Activated naive CD8-positive, alpha-beta T cell (primary cell): ENCODE data around the gene TMCO4.

ENCODE experiments used
- H3K27ac Mint-ChIP-seq: one replicate; pipeline ENCODE4 v1.8.0; 2021; ENCODE audit warnings: mixed read lengths
- H3K27me3 Mint-ChIP-seq: one replicate; pipeline ENCODE4 v1.8.0; 2021; ENCODE audit warnings: mixed read lengths
- H3K36me3 Mint-ChIP-seq: one replicate; pipeline ENCODE4 v1.8.0; 2021; ENCODE audit warnings: mixed read lengths
- H3K4me1 Mint-ChIP-seq: one replicate; pipeline ENCODE4 v1.8.0; 2021; ENCODE audit warnings: low read depth, mixed read lengths
- H3K4me3 Mint-ChIP-seq: one replicate; pipeline ENCODE4 v1.8.0; 2021; ENCODE audit warnings: mild to moderate bottlenecking, mixed read lengths
- H3K9me3 Mint-ChIP-seq: one replicate; pipeline ENCODE4 v1.8.0; 2021; ENCODE audit warnings: low read depth, mixed read lengths

The TMCO4 gene

DNA sequence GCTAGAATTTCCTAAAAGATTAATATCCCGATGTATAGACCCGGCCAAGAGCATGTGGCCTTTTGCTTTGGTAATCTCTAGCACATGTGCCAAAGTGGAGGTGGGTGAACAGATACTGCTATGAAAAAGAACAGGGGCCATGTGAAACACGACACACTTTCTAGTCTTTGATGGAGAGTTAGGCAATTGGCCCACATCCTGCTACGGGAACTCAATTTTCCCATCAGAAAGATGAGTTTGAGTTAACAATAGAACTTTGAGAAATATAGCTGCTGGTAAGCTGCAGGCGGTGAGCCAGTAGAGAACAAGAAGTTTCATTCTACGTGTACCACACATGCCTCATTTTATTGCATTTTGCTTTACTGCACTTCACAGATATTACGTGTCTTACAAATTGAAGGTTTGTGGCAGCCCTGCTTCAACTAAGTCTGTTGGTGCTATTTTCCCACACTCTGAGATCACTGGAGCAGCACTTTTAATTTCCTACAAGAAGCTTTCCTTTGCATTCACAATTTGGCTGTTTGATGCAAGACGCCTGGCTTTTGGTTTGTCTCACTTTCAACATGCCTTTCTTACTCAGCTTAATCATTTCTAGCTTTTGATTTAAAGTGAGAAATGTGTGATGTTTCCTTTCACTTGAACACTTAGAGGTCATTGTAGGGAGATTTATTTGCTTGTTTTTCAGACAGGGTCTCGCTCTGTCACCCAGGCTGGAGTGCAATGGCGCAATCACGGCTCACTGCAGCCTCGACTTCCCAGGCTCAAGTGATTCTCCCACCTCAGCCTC is 88.7 kb downstream of the TMCO4 start:
- peaks cover 11% of the 10 kb centered on the region for H3K4me1 Mint-ChIP-seq
- no peak overlapping the region for H3K4me3 Mint-ChIP-seq
- peak overlapping the region; percentile 59 for H3K27ac Mint-ChIP-seq
- peaks cover 13% of the 10 kb centered on the region for H3K36me3 Mint-ChIP-seq
- no peaks in the 10 kb centered on the region for H3K9me3 Mint-ChIP-seq
- H3K27me3 Mint-ChIP-seq: no peaks in the 10 kb centered on the region

DNA sequence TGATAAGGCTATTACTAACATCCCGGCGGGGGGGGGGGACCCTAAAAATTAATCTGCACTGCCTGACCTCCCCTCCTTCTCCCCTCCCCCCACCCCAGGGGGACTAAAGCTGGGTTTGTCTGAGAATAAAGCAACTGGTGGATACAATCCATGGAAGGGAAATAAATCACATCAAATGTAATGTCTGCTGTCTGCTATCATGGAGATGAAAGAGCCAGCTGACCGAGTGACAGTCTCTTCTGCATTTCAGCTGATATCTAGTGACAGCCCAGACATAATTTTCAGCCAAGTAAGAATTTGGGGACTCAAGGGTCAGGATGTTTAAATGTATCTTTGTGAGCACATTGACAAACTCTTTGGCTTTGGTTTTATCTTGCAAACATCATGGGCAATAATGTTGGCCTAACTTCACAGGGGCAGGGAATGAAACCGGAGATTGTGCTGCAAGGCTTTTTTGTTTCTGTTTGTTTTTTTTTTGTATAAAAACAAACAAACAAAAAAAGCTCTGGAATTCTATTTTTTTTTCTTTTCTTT is 90.4 kb downstream of the TMCO4 start:
- Mint-ChIP-seq H3K9me3 (no peaks in the 10 kb centered on the region), H3K27me3 (no peaks in the 10 kb centered on the region), H3K27ac (no peak overlapping the region), H3K36me3 (peaks cover 9% of the 10 kb centered on the region), H3K4me1 (peaks cover 8% of the 10 kb centered on the region), H3K4me3 (no peak overlapping the region)

DNA sequence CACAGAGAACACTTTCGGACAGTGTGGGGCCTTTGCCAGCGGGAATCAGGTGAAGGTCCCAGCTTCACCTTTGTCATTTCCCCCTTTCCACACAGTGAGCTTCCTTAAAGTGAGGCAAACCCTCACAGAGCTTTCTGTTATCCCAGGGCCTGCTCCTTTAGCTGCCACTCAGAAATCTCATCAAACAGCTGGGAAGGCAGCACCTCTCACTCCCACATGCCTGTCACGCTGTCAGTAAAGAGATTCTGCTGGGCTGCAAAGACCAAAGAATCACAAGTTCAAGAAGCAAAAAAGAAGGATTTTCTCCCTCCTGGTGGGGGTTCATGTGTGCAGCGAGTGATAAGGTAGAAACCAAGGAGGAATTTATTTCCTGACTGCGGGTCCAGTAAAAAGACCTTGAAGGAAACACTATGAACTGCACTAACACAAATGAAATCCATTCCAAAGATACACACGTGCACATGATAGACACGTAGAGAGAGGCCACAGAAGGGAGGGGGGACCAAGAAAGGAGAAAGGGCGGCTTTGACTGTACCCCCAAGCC is 91.1 kb downstream of the TMCO4 start:
- H3K9me3 Mint-ChIP-seq: no peaks in the 10 kb centered on the region
- no peak overlapping the region for H3K4me3 Mint-ChIP-seq
- H3K4me1 Mint-ChIP-seq: peaks cover 13% of the 10 kb centered on the region
- no peaks in the 10 kb centered on the region for H3K27me3 Mint-ChIP-seq
- peaks cover 9% of the 10 kb centered on the region for H3K36me3 Mint-ChIP-seq
- H3K27ac Mint-ChIP-seq: no peak overlapping the region

DNA sequence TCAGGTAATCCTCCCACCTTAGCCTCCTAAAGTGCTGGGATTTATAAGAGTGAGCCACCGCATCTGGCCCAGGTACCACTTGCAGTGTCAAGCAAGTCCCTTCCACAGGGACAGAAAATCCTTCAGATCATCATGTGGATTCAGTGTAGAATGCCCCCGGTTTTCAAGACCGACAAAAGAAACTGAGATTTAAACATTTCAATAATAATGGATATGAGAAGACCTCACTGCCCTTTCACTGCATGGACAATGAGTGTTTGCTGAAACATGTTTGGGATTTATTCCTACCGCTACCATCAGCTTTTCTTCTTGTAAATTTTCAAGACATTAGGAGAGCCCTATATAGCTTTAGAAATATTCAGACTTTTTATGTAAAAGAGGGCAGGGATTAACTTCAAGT is 93.6 kb downstream of the TMCO4 start:
- no peaks in the 10 kb centered on the region for H3K27me3 Mint-ChIP-seq
- no peaks in the 10 kb centered on the region for H3K9me3 Mint-ChIP-seq
- peaks cover 13% of the 10 kb centered on the region for H3K4me1 Mint-ChIP-seq
- no peak overlapping the region for H3K27ac Mint-ChIP-seq
- peaks cover 7% of the 10 kb centered on the region for H3K36me3 Mint-ChIP-seq
- H3K4me3 Mint-ChIP-seq: no peak overlapping the region

GRCh38 chr1:19705464-19705863 is 94.3 kb downstream of the TMCO4 start:
- Mint-ChIP-seq H3K27me3 (no peaks in the 10 kb centered on the region), H3K9me3 (no peaks in the 10 kb centered on the region)

GRCh38 chr1:19704247-19705113 is 95.2 kb downstream of the TMCO4 start:
- Mint-ChIP-seq H3K4me3 (no peak overlapping the region), H3K4me1 (peaks cover 8% of the 10 kb centered on the region), H3K27me3 (no peaks in the 10 kb centered on the region), H3K9me3 (no peaks in the 10 kb centered on the region), H3K27ac (no peak overlapping the region), H3K36me3 (peaks cover 5% of the 10 kb centered on the region)

More at GRCh38 chr1:19705464-19705863, 94.3 kb downstream of the TMCO4 start:
- H3K4me3 Mint-ChIP-seq: no peak overlapping the region
- no peak overlapping the region for H3K27ac Mint-ChIP-seq
- peaks cover 5% of the 10 kb centered on the region for H3K36me3 Mint-ChIP-seq
- peaks cover 8% of the 10 kb centered on the region for H3K4me1 Mint-ChIP-seq

DNA sequence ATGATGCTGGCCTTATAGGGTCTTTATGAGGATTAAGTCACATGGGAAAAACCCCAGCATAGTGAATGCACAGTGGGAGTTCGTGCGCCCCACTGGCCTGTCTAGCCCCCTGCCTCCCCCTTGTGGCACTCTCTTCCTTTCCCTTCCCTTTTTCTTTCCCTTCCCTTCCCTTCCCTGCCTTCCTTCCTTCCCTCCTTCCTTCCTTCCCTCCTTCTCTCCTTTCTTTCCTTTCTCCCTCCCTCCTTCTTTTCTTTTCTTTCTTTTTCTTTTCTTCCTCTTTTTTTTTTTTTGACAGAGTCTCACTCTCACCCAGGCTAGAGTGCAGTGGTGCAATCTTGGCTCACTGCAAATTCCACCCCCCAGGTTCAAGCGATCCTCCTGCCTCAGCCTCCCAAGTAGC is 96.4 kb downstream of the TMCO4 start:
- Mint-ChIP-seq H3K36me3 (peaks cover 2% of the 10 kb centered on the region), H3K9me3 (no peaks in the 10 kb centered on the region), H3K27me3 (no peaks in the 10 kb centered on the region), H3K4me1 (peaks cover 8% of the 10 kb centered on the region), H3K4me3 (no peak overlapping the region), H3K27ac (no peak overlapping the region)

- H3K4me3 Mint-ChIP-seq: no peak overlapping the region
- H3K4me1 Mint-ChIP-seq: peaks cover 8% of the 10 kb centered on the region
- no peak overlapping the region for H3K27ac Mint-ChIP-seq
- H3K36me3 Mint-ChIP-seq: peaks cover 2% of the 10 kb centered on the region
- H3K9me3 Mint-ChIP-seq: no peaks in the 10 kb centered on the region
- no peaks in the 10 kb centered on the region for H3K27me3 Mint-ChIP-seq
Observed at GRCh38 chr1:19700079-19700777, 99.5 kb downstream of the TMCO4 start.

GRCh38 chr1:19698181-19698580 is 101.5 kb downstream of the TMCO4 start:
- Mint-ChIP-seq H3K9me3 (no peaks in the 10 kb centered on the region), H3K27ac (no peak overlapping the region), H3K27me3 (no peaks in the 10 kb centered on the region), H3K4me1 (peaks cover 1% of the 10 kb centered on the region), H3K4me3 (no peak overlapping the region), H3K36me3 (peaks cover 5% of the 10 kb centered on the region)

DNA sequence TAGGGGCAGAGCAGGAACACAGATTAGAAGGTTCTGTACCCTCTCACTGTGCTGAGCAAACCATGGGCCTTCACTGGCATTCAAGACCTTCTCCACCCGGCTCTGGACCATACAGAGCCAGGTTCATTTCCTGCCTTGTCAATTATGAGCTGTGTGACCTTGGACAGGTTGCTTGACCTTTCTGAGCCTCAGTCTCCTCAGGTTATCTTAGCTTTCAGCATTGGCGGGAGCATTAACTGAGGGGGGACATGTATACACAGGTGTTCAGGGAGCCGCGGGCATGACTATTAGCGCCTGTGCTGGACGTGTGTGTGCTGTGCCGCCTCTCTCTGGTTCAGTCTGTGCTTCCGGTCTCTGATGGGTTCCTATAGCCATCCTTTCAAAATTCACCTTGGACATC is 102.9 kb downstream of the TMCO4 start:
- no peaks in the 10 kb centered on the region for H3K9me3 Mint-ChIP-seq
- H3K27me3 Mint-ChIP-seq: no peaks in the 10 kb centered on the region
- H3K27ac Mint-ChIP-seq: no peak overlapping the region
- no peaks in the 10 kb centered on the region for H3K4me1 Mint-ChIP-seq
- peaks cover 5% of the 10 kb centered on the region for H3K36me3 Mint-ChIP-seq
- H3K4me3 Mint-ChIP-seq: no peak overlapping the region

DNA sequence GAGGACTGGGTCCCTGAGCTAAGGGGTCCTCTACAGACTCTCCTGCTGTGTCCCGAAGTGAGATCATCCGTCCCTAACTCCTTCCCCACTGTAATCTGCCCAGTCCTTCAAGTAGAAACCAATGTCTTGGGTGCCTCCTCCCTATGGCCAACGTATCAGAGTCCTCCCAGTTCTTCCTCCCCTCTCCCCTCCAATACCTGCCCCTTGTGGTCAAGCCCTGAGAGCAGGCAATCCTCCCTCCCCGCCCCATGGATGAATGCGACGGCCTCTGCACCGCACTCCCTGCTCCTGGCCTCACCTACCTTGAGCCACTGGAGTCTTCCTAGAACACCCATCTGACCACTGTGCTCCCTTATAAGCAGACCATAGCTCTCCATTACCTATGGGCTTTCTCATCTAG is 103.9 kb downstream of the TMCO4 start:
- Mint-ChIP-seq H3K4me3 (no peak overlapping the region), H3K9me3 (no peaks in the 10 kb centered on the region), H3K4me1 (peaks cover 4% of the 10 kb centered on the region), H3K27ac (no peak overlapping the region), H3K36me3 (peaks cover 11% of the 10 kb centered on the region), H3K27me3 (no peaks in the 10 kb centered on the region)

GRCh38 chr1:19694298-19694697 is 105.4 kb downstream of the TMCO4 start:
- Mint-ChIP-seq H3K36me3 (peaks cover 15% of the 10 kb centered on the region), H3K27ac (no peak overlapping the region), H3K4me3 (no peak overlapping the region), H3K4me1 (peaks cover 12% of the 10 kb centered on the region), H3K9me3 (no peaks in the 10 kb centered on the region), H3K27me3 (no peaks in the 10 kb centered on the region)

- Mint-ChIP-seq H3K36me3 (peaks cover 18% of the 10 kb centered on the region), H3K27me3 (no peaks in the 10 kb centered on the region), H3K4me1 (peaks cover 37% of the 10 kb centered on the region), H3K9me3 (no peaks in the 10 kb centered on the region), H3K27ac (no peak overlapping the region), H3K4me3 (no peak overlapping the region)
Observed at GRCh38 chr1:19690342-19690741, 109.4 kb downstream of the TMCO4 start.

DNA sequence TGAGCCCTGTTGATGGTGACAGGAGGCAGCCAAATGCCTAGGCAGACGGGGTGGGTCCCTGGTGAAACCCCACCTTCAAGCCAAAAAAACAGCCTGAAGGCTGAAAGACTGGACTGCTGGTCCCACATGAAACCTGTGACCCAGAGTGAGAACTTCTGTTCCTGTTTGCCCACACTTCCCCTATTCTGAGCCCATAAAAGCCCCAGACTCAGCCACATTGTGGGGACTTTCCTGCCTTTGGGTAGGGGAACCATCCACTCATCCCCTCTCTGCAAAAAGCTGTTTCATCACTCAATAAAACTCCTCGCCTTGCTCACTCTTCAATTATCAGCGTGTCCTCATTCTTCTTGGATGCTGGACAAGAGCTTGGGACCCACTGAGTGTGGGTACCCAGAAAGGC is 109.9 kb downstream of the TMCO4 start:
- Mint-ChIP-seq H3K27me3 (no peaks in the 10 kb centered on the region), H3K36me3 (peaks cover 18% of the 10 kb centered on the region), H3K4me3 (no peak overlapping the region), H3K9me3 (no peaks in the 10 kb centered on the region), H3K27ac (no peak overlapping the region), H3K4me1 (peaks cover 37% of the 10 kb centered on the region)
